ENCODE measurements around the gene ORAI3.
A peak's percentile ranks its signal among the peaks of the same experiment; 100 is the strongest.

The ORAI3 gene

GRCh38 chr16:30948667-30949649 is at the start of gene ORAI3:
Gene ORAI3, plus strand, starts transcription at chr16:30949068. Its CDS starts 222 bp downstream, at chr16:30949290.
- peak; percentile 75 for DNase-seq (ENCODE audit: low spot score)

- no peak for DNase-seq (ENCODE audit: low spot score)
Measured at GRCh38 chr16:30899794-30900193, 49.1 kb upstream of the ORAI3 start.

GRCh38 chr16:30900588-30900987 is 48.3 kb upstream of the ORAI3 start:
- DNase-seq (ENCODE audit: low spot score): no peak

GRCh38 chr16:30901201-30902028 is 47.5 kb upstream of the ORAI3 start:
- no peak for DNase-seq (ENCODE audit: low spot score)

- peak; percentile 95 for DNase-seq (ENCODE audit: low spot score)
Measured at GRCh38 chr16:30902029-30902972, 46.6 kb upstream of the ORAI3 start.

GRCh38 chr16:30903002-30903401 is 45.9 kb upstream of the ORAI3 start:
- no peak for DNase-seq (ENCODE audit: low spot score)

- no peak for DNase-seq (ENCODE audit: low spot score)
Measured at GRCh38 chr16:30903596-30903995, 45.3 kb upstream of the ORAI3 start.

- no peak for DNase-seq (ENCODE audit: low spot score)
Measured at GRCh38 chr16:30904114-30904780, 44.6 kb upstream of the ORAI3 start.

- no peak for DNase-seq (ENCODE audit: low spot score)
Measured at GRCh38 chr16:30907064-30907463, 41.8 kb upstream of the ORAI3 start.

GRCh38 chr16:30910427-30911029 is 38.3 kb upstream of the ORAI3 start:
- DNase-seq (ENCODE audit: low spot score): no peak

GRCh38 chr16:30912794-30913412 is 36.0 kb upstream of the ORAI3 start:
- no peak for DNase-seq (ENCODE audit: low spot score)

- no peak for DNase-seq (ENCODE audit: low spot score)
Measured at GRCh38 chr16:30914830-30915229, 34.0 kb upstream of the ORAI3 start.

- no peak for DNase-seq (ENCODE audit: low spot score)
Measured at GRCh38 chr16:30918614-30919013, 30.3 kb upstream of the ORAI3 start.

GRCh38 chr16:30920891-30921290 is 28.0 kb upstream of the ORAI3 start:
- DNase-seq (ENCODE audit: low spot score): no peak

- no peak for DNase-seq (ENCODE audit: low spot score)
Measured at GRCh38 chr16:30921459-30921747, 27.5 kb upstream of the ORAI3 start.

GRCh38 chr16:30921748-30922419 is 27.0 kb upstream of the ORAI3 start:
- peak; percentile 84 for DNase-seq (ENCODE audit: low spot score)

GRCh38 chr16:30922420-30922959 is 26.4 kb upstream of the ORAI3 start:
- DNase-seq (ENCODE audit: low spot score): peak; percentile 94

GRCh38 chr16:30922960-30923535 is 25.8 kb upstream of the ORAI3 start:
- peak; percentile 96 for DNase-seq (ENCODE audit: low spot score)

- peak; percentile 26 for DNase-seq (ENCODE audit: low spot score)
Measured at GRCh38 chr16:30923554-30924075, 25.3 kb upstream of the ORAI3 start, which contains the start of gene FBXL19. Gene FBXL19, plus strand, starts transcription at chr16:30923572. Its CDS starts 2,183 bp downstream, at chr16:30925755.
